Esophagus muscularis mucosa (tissue), 3 donors: ENCODE measurements around the gene ZNF436.

Experiments
- CTCF ChIP-seq, 3 experiments: fragments of 200-600 bp in 2 of 3; fragments of 450-650 bp in 1 of 3; sonication (generic) in 2 of 3; IDR thresholded peaks; one replicate each; pipeline ENCODE4 v1.5.1; 2017 to 2019; ENCODE audit warnings: antibody characterized with exemption in 3 of 3, mild to moderate bottlenecking in 2 of 3, moderate library complexity in 1 of 3
- POLR2A ChIP-seq: fragments of 450-650 bp; IDR thresholded peaks from one replicate; pipeline ENCODE4 v1.6.1; 2017; ENCODE audit warnings: antibody characterized with exemption, moderate library complexity, mild to moderate bottlenecking, low read depth

GRCh38 chr1:23416964-23417363, 47.3 kb upstream of the ZNF436 start:
- no peak for TF ChIP-seq CTCF (IDR thresholded peaks at IDR 0.05)
- no peak for TF ChIP-seq POLR2A
